K562 treated with DMSO at 1 percent for 48 hours (cell line): ENCODE results near the gene MTCL1. TPM values are rescaled to one million over a fixed set of nuclear protein-coding genes. Genes with fewer than 3 reads are reported as not detected.

Experiments
- total RNA-seq: library from RNA; unstranded; fragments of 300-600 nt; gene quantifications from 2 replicates; pipeline ENCODE4 v1.2.3, GENCODE V29; 2022; ENCODE audit warnings: low replicate concordance; ENCODE audit errors: extremely low read depth

MTCL1 gene
- total RNA-seq, result not detected in 2 replicates

DNA sequence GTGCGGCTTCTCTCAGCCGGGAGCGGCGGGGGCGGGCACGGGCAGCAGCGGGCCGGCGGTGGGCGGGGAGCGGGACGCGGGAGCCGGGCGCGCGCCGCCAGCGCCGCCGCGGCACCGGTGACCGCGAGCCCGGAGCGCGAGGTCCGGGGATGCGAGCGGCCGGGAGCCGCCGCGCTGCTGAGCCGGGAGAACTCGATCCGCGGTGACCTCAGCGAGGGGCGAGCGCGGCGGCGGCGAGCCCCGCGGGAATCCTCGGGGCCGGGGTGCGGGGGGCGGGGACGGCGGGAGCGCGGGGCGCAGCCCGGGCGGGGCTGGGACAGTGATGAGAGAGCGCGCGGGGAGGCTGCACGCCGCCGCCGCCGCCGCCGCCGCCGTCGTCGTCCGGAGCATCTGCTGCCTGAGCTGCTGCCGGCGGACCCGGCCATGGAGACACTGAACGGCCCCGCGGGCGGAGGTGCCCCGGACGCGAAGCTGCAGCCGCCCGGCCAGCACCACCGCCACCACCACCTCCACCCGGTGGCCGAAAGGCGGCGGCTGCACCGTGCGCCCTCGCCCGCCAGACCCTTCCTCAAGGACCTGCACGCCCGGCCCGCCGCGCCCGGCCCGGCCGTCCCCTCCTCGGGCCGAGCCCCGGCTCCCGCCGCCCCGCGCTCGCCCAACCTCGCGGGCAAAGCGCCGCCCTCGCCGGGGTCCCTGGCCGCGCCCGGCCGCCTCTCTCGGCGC lies at the start of gene MTCL1:
MTCL1 (plus strand) TSS at position 319 of the 723 bp plus-strand sequence; CDS start at position 424, 105 bp downstream.

Other genes starting within 250 kb of the MTCL1 start
- gene RAB12, start 96.1 kb upstream of the MTCL1 start, total RNA-seq, result not detected in 2 replicates